DMS53 (cell line): Measurements from ENCODE around the gene ZNF620.
"Not testable (repeated sequence)": the region's sequence is repeated elsewhere in the genome, so short reads cannot be mapped to it uniquely, and the experiment has no call there.

Experiments used
- DNase-seq: peaks from one replicate; lab custom pipeline; 2025; lab: John Stamatoyannopoulos, UW

The ZNF620 gene

DNA sequence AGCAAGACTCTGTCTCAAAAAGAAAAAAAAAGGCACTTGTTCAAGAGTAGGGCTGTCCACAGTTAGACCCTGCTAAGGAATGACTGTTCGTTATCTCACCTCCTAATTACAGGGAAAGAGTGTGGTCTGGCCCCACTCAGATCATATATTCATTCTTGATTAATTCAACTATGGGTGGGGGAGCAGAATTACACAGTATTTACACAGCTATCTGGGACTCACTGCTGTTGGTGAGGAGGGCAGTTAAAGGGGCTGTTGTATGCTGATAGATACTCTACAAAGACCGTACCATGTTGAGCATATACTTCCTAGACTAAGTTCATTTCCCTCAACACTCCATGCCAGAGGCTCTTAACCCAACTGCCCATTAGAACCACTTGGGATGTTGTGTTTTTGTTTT, 3.8 kb upstream of the ZNF620 start:
- DNase-seq = no peak

GRCh38 chr3:40504636-40505430, 1.0 kb upstream of the ZNF620 start:
- DNase-seq = peak; percentile 16

DNA sequence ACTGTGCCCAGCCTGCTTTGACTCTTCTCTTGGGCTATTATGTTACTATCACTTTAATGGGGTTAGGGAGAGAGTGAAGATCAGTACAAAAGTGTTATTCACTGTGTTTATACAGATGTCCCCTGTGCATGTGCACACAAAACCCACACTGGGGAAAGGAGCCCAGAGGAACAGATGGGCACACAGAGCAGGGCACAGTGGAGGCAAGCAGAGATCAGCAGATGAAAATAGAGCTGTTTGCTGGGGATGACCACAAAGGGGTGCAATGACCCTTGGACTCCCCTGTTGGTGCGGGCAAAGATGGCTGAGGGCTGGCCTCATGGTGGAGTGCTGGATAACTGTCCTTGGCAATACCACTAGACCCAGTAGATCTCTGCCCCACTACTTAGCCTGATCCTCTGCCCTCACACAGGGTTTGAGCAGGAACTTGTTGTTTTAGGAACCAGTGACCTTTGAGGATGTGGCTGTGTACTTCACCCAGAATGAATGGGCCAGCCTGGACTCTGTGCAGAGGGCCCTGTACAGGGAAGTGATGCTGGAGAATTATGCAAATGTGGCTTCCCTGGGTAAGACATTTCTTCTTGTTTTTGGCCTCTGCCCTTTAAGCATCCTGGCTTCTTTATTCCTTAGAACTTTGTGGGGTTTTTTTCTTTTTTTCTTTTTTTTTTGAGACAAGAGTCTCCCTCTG, 5.3 kb downstream of the ZNF620 start:
- DNase-seq = no peak

GRCh38 chr3:40516201-40516600, 10.4 kb downstream of the ZNF620 start:
- no peak for DNase-seq

GRCh38 chr3:40518067-40518466, 12.2 kb downstream of the ZNF620 start:
- no peak for DNase-seq

GRCh38 chr3:40518848-40519247, 13.0 kb downstream of the ZNF620 start:
- no peak for DNase-seq

GRCh38 chr3:40521254-40521653, 15.4 kb downstream of the ZNF620 start:
- no peak for DNase-seq

GRCh38 chr3:40523781-40524180, 17.9 kb downstream of the ZNF620 start:
- DNase-seq = peak; percentile 42

DNA sequence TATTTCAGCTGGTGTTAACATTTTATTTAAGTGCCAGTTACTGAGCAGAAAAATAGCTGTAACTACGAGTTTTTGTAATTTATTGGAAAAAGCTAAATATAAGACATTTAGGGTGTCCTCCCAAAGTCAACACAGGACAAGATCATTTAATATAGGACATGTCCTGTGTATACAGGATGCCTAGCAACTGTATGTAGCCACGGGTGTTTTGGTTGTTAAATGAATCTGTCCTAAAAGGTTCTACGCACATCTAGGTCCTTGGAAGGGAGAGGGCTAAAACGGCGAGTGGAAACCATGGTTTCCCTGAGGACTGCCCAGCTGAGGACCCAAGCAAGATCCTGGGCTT, 18.4 kb downstream of the ZNF620 start:
- DNase-seq = no peak

DNA sequence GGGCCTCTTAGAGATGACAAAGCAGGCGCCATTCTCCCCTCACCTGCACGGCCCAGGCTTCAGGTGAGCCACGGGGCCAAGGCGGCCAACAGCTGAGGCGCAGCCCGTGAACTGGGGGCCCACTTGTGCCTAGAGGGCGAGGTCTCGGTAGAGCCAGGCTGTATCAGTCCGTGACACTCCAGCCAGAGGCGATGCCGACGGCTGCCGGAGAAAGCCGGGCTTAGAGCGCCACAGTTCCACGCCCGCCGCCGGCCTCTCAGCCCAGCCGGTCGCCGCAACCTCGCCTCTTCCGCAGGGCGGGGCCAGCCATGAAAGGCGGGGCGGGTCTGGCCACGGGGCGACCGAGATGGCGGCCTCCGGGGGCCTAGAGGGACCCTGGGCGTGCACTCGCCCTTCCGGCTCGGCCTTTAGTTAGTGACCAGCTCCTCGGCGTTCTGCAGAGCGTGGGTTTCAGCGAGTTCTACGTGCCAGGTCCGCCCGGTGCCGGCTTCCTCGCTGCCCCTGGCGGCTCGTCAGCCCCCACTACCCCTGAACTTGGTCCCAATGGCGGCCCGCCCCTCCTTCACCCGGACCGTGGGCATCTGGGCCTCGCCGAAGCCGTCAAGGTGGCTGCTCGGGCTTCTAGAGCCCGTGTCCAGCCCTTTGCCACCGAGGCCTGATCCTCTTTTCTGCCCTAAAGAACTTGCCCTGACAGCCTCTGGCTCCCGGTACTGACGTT, 18.9 kb downstream of the ZNF620 start, which contains the start of gene ZNF621:
Gene ZNF621 (plus strand): TSS at position 393 of the 718 bp plus-strand sequence. CDS start 881 bp downstream, outside the sequence.
- DNase-seq = peak; percentile 85

DNA sequence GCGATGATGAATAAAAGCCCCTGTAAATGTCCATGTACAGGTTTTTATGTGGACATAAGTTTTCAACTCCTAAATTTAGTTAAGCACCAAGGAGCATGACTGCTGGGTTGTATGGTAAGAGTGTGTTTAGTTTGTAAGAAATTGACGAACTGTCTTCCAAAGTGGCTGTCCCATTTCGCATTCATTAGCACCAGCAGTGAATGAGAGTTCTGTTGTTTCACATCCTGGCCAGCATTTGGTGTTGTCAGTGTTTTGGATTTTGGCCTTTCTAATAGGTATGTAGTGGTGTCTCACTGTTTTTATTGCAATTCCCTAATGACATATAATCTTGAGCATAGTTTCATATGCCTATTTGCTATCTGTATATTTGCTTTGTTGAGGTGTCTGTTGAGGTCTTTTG, 22.6 kb downstream of the ZNF620 start:
- no peak for DNase-seq

- no peak for DNase-seq
These were observed 26.4 kb downstream of the ZNF620 start for GRCh38 chr3:40532252-40532651.

DNA sequence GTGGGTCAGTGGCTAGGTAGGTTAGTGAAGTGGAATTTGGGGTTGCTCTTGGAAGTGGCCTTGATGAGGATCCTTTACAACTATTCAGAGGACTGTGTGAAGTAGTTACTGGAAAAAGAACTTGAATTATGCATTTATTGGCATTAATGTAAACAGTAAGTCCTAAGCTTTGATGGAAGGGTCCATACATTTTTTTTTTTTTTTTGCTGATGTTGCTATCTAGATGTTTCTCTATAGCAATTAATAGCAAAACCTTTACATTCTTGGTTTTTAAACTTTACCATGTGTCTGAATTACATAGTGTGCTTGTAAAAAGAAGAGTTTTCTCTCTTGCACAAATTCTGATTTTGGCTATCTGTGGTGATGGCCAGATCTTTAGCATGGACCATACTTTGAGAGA, 28.4 kb downstream of the ZNF620 start:
- no peak for DNase-seq

DNA sequence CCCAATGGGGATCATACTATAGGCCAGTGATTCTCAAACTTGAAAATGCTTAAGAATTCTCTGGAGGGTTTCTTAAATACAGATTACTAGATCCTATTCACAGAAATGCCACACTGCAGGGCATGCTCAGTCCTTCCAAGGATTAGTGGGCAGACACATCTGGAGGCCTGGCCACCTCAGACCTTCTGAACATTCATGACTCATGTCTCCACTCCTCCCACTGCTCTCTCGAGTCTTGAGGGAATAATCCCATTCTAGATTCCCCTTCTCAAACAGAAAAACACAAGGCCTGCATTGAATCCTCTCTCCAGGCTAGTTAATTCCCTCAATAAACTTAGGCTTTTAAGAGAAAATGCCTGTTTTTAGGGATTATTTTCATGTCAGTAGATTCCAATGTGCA, 41.0 kb downstream of the ZNF620 start:
- DNase-seq = no peak

GRCh38 chr3:40550167-40550566, 44.3 kb downstream of the ZNF620 start:
- no peak for DNase-seq

DNA sequence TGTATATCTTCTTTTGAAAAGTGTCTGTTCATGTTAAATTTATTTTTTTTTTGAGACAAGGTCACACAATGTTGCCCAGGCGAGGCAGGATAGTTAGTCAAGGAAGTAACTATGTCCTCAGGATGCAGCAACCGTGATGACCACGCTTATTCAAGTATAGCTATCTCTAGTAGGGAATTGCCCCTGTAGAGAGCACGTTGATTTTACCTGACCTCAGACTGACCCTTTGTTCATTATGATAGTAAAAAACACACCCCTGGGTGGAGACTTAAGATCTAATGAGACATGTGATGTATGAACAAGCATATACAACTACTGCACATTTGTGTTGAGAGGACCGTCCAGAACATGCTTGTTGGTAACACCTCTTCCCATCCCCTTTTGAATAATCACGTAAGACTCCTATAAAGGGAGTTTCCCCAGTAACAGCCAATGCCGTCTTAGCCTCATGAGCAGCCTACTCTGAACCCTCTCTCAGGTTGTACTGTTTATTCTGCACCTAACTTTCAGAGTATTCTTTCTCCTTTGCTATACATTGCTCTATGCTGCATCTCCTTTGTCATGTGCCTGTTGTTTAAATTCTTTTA, 51.8 kb downstream of the ZNF620 start:
- DNase-seq = no peak

- DNase-seq = not testable (repeated sequence)
These were observed 56.6 kb downstream of the ZNF620 start for GRCh38 chr3:40562482-40562881.

DNA sequence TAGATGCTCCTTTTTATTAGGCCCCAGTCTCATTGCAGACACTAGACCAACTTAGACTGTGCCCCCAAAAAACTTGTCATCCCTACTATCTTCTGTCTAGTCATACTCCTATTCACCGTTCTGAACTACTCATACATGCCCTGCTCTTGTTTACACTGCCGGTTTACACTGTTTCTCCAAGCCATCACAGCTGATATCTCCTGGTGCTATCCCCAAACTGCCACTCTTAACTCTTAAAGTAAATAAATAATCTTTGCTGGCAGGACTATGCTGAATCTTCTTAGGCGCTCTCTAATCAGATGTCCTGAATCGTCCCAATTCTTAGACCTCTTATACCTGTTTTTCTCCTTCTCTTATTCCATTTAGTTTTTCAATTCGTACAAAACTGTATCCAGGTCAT, 59.8 kb downstream of the ZNF620 start:
- not testable (repeated sequence) for DNase-seq

- no peak for DNase-seq
These were observed 60.9 kb downstream of the ZNF620 start for GRCh38 chr3:40566694-40567093.
